ENCODE data around the gene HIF3A. TPM values are rescaled to one million over a fixed set of nuclear protein-coding genes. Genes with fewer than 3 reads are reported as not detected.
A peak's percentile ranks its signal among the peaks of the same experiment; 100 is the strongest.

HIF3A gene
- total and polyA plus RNA-seq, 2 donors (not counting 1 experiment from before 2014, with no cell fraction given): 0.12 to 1.5 TPM

DNA sequence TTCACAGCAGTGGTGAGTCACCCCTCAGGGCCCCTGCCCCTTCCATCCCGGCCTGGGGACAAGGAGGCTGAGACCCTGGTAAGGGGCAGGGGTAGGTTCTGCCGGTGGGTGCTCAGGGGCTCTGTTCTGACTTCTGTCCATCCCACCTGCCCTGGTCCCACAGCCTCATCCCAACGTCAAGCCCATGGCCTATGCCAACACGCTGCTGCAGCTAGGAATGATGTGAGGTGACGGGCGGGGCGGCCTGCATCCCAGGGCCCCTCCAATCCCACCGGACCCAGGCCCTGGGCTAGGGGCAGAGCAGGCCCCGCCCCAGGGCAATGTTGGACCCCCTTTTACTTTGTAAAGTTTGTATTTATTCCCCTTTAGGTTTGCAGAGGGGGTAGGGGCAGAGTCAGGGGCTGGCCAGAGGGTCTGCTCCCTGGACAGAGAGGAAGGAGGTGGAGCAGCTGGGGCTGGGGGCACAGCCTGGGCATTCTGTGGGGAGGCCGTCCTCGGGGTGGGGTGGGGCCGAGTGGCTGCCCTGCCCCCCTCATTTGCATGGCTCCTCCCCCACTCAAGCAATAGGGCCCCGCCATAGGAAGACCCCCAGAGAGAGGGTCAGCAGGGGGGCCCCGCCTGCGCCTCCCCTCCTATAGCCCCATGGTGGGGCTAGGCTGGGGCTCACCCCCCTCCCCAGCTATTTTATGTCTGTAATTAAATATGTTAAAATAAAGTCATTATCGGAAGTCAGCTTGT lies 93.4 kb downstream of the HIF3A start:
- no peaks in the 10 kb centered on the region for H3K9me3 ChIP-seq (ENCODE audit: control insufficient read depth, insufficient read depth, low read depth, low read length)
- no peak overlapping the region for H3K9ac ChIP-seq (ENCODE audit: insufficient read depth, low read length)
- H3K36me3 ChIP-seq (ENCODE audit: control insufficient read depth, insufficient read depth, low read length): peaks cover 32% of the 10 kb centered on the region
- no peak for DNase-seq (ENCODE audit: low read depth in 2 of 2)
- TF ChIP-seq, protein P1, sequence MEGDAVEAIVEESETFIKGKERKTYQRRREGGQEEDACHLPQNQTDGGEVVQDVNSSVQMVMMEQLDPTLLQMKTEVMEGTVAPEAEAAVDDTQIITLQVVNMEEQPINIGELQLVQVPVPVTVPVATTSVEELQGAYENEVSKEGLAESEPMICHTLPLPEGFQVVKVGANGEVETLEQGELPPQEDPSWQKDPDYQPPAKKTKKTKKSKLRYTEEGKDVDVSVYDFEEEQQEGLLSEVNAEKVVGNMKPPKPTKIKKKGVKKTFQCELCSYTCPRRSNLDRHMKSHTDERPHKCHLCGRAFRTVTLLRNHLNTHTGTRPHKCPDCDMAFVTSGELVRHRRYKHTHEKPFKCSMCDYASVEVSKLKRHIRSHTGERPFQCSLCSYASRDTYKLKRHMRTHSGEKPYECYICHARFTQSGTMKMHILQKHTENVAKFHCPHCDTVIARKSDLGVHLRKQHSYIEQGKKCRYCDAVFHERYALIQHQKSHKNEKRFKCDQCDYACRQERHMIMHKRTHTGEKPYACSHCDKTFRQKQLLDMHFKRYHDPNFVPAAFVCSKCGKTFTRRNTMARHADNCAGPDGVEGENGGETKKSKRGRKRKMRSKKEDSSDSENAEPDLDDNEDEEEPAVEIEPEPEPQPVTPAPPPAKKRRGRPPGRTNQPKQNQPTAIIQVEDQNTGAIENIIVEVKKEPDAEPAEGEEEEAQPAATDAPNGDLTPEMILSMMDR (conservative IDR thresholded peaks at IDR 0.05 in 1 of 2, IDR thresholded peaks at IDR 0.05 in 1 of 2; ENCODE audit: low read depth in 1 of 2, low read length in 2 of 2): no peak
- no peak for TF ChIP-seq EZH2 (IDR thresholded peaks at IDR 0.05; ENCODE audit: low read length, missing control alignments)
- H3K4me1 ChIP-seq (ENCODE audit: control insufficient read depth, extremely low read depth, insufficient read depth, low read length): peaks cover 16% of the 10 kb centered on the region
- no peaks in the 10 kb centered on the region for H3K27me3 ChIP-seq (ENCODE audit: control insufficient read depth, insufficient read depth, low read length)
- H3K79me2 ChIP-seq (ENCODE audit: control insufficient read depth, insufficient read depth, low read length): no peaks in the 10 kb centered on the region
- no peak overlapping the region for H3K27ac ChIP-seq (ENCODE audit: insufficient read depth, low read length)
- no peak overlapping the region for H3K4me2 ChIP-seq (ENCODE audit: extremely low read depth, insufficient read depth, low read length)
- no peak overlapping the region for H2AFZ ChIP-seq (ENCODE audit: low read length)
- H3K4me3 ChIP-seq (replicated peaks in 1 of 4; ENCODE audit: control extremely low read depth in 1 of 4, insufficient read depth in 1 of 4, low read depth in 3 of 4, low read length in 4 of 4): no peak overlapping the region
- H4K20me1 ChIP-seq (ENCODE audit: control insufficient read depth, extremely low read depth, insufficient read depth, low read length): no peaks in the 10 kb centered on the region

DNA sequence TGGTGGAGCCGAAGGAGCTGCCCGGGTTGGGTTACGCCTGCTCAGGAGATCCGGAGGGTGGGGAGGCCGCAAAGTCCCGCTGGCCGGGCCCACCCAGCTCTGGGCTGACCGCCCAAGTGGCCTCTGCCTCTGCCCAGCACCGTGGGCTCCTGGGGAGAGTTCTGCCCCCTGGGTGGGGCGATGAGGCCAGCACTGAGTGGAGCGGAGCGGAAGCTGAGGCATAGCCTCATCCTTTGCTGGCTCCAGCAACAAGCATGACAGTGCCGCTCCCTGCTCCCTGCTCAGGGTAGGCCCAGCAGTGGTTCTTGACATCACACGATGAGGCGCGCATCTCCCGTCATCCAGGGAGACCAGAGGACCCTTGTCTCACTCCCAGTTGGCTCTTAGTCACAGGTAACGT lies 94.0 kb downstream of the HIF3A start:
- no peak overlapping the region for H3K4me3 ChIP-seq (replicated peaks in 1 of 4; ENCODE audit: control extremely low read depth in 1 of 4, insufficient read depth in 1 of 4, low read depth in 3 of 4, low read length in 4 of 4)
- H3K4me1 ChIP-seq (ENCODE audit: control insufficient read depth, extremely low read depth, insufficient read depth, low read length): peaks cover 16% of the 10 kb centered on the region
- no peaks in the 10 kb centered on the region for H3K9me3 ChIP-seq (ENCODE audit: control insufficient read depth, insufficient read depth, low read depth, low read length)
- H3K79me2 ChIP-seq (ENCODE audit: control insufficient read depth, insufficient read depth, low read length): no peaks in the 10 kb centered on the region
- H3K36me3 ChIP-seq (ENCODE audit: control insufficient read depth, insufficient read depth, low read length): peaks cover 32% of the 10 kb centered on the region
- no peak for DNase-seq (ENCODE audit: low read depth in 2 of 2)
- H2AFZ ChIP-seq (ENCODE audit: low read length): no peak overlapping the region
- no peak overlapping the region for H3K4me2 ChIP-seq (ENCODE audit: extremely low read depth, insufficient read depth, low read length)
- H4K20me1 ChIP-seq (ENCODE audit: control insufficient read depth, extremely low read depth, insufficient read depth, low read length): no peaks in the 10 kb centered on the region
- no peaks in the 10 kb centered on the region for H3K27me3 ChIP-seq (ENCODE audit: control insufficient read depth, insufficient read depth, low read length)
- H3K9ac ChIP-seq (ENCODE audit: insufficient read depth, low read length): no peak overlapping the region
- no peak overlapping the region for H3K27ac ChIP-seq (ENCODE audit: insufficient read depth, low read length)
- TF ChIP-seq, protein P1 (conservative IDR thresholded peaks at IDR 0.05 in 1 of 2, IDR thresholded peaks at IDR 0.05 in 1 of 2; ENCODE audit: low read depth in 1 of 2, low read length in 2 of 2): no peak
- TF ChIP-seq EZH2 (IDR thresholded peaks at IDR 0.05; ENCODE audit: low read length, missing control alignments): no peak

DNA sequence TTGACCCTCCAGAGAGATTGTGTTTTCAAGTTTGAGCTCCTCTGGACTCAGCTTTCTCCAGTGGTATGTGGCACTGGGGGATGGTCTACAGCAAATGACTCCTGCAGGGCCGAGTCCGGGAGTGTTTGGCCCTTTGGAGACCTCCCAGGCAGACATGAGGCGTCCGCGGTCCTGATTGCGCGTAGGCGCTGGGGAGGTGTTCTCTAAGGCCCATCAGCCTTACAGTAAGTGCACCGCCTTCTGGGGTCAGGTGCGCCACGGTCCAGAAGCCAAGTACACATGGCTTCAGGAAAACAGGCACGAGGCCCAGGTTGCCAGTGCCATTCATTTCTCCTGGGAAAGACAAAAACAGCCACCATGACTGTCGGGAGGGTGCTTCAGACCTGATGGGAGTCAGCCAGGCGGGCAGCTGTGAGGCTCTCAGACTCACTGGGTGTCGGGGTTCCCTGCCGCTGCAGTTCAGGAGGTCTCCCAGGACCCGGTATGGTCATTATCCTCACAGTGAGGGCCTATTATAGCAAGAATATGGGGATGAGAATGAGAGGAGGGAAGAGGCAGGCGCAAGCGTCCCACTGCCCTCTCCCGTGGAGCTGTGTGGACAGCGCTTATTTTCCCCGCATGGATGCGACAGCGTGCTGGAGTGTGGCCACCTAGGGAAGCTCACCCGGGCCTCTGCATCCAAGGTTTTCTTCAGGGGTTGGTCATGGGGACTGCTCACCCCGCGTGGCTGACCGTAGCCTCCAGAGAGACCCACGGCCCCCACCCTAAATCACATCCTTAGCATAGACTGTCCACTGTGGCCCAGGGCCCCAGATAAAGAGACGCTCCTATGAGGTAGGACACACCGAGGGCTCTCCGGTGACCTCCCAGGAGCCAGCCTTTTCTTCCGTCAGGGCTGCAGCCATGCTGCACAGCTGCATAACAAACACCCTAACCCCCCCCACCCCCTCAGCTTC lies 94.7 kb downstream of the HIF3A start:
- H2AFZ ChIP-seq (ENCODE audit: low read length): no peak overlapping the region
- H3K4me1 ChIP-seq (ENCODE audit: control insufficient read depth, extremely low read depth, insufficient read depth, low read length): peaks cover 16% of the 10 kb centered on the region
- no peaks in the 10 kb centered on the region for H3K79me2 ChIP-seq (ENCODE audit: control insufficient read depth, insufficient read depth, low read length)
- H3K9me3 ChIP-seq (ENCODE audit: control insufficient read depth, insufficient read depth, low read depth, low read length): no peaks in the 10 kb centered on the region
- H3K4me2 ChIP-seq (ENCODE audit: extremely low read depth, insufficient read depth, low read length): peak overlapping the region; percentile 62
- no peaks in the 10 kb centered on the region for H4K20me1 ChIP-seq (ENCODE audit: control insufficient read depth, extremely low read depth, insufficient read depth, low read length)
- H3K36me3 ChIP-seq (ENCODE audit: control insufficient read depth, insufficient read depth, low read length): peaks cover 28% of the 10 kb centered on the region
- DNase-seq (ENCODE audit: low read depth in 2 of 2): no peak
- H3K27ac ChIP-seq (ENCODE audit: insufficient read depth, low read length): peak overlapping the region; percentile 75
- TF ChIP-seq EZH2 (IDR thresholded peaks at IDR 0.05; ENCODE audit: low read length, missing control alignments): no peak
- TF ChIP-seq, protein P1 (conservative IDR thresholded peaks at IDR 0.05 in 1 of 2, IDR thresholded peaks at IDR 0.05 in 1 of 2; ENCODE audit: low read depth in 1 of 2, low read length in 2 of 2): no peak
- no peak overlapping the region for H3K4me3 ChIP-seq (replicated peaks in 1 of 4; ENCODE audit: control extremely low read depth in 1 of 4, insufficient read depth in 1 of 4, low read depth in 3 of 4, low read length in 4 of 4)
- no peaks in the 10 kb centered on the region for H3K27me3 ChIP-seq (ENCODE audit: control insufficient read depth, insufficient read depth, low read length)
- H3K9ac ChIP-seq (ENCODE audit: insufficient read depth, low read length): no peak overlapping the region

All from fibroblast of lung (primary cell).